T-helper 22 cell (primary cell): Measurements from ENCODE around the gene DOK7.
"Not testable (repeated sequence)": the region's sequence is repeated elsewhere in the genome, so short reads cannot be mapped to it uniquely, and the experiment has no call there.

ENCODE experiments used
- DNase-seq: peaks from one replicate; pipeline ENCODE4 v3.0.0-alpha.2; 2020; ENCODE audit warnings: low read depth

Gene DOK7

GRCh38 chr4:3522651-3523050 lies 59.5 kb downstream of the DOK7 start:
- DNase-seq: no peak

- DNase-seq: no peak
Measured at GRCh38 chr4:3523146-3523627, 60.1 kb downstream of the DOK7 start.

GRCh38 chr4:3523628-3524221 lies 60.6 kb downstream of the DOK7 start:
- no peak for DNase-seq

- DNase-seq: no peak
Measured at GRCh38 chr4:3524349-3524748, 61.2 kb downstream of the DOK7 start.

GRCh38 chr4:3524920-3525319 lies 61.8 kb downstream of the DOK7 start:
- DNase-seq: no peak

- no peak for DNase-seq
Measured at GRCh38 chr4:3525532-3526430, 62.7 kb downstream of the DOK7 start.

GRCh38 chr4:3526456-3526855 lies 63.4 kb downstream of the DOK7 start:
- DNase-seq: no peak

GRCh38 chr4:3527101-3527913 lies 64.2 kb downstream of the DOK7 start:
- no peak for DNase-seq

- DNase-seq: no peak
Measured at GRCh38 chr4:3527914-3528876, 65.1 kb downstream of the DOK7 start.

- DNase-seq: no peak
Measured at GRCh38 chr4:3529363-3529762, 66.3 kb downstream of the DOK7 start.

- DNase-seq: no peak
Measured at GRCh38 chr4:3530051-3530450, 66.9 kb downstream of the DOK7 start.

GRCh38 chr4:3530663-3531254 lies 67.7 kb downstream of the DOK7 start:
- no peak for DNase-seq

- DNase-seq: no peak
Measured at GRCh38 chr4:3531318-3531878, 68.3 kb downstream of the DOK7 start.

GRCh38 chr4:3531879-3532750 lies 69.0 kb downstream of the DOK7 start, which contains the start of gene LRPAP1:
Gene LRPAP1 (minus strand): TSS chr4:3532422. CDS start chr4:3532412, 10 bp downstream.
- peak; percentile 72 for DNase-seq

GRCh38 chr4:3532751-3533422 lies 69.8 kb downstream of the DOK7 start:
- DNase-seq: no peak

- DNase-seq: no peak
Measured at GRCh38 chr4:3533423-3533820, 70.3 kb downstream of the DOK7 start.

GRCh38 chr4:3535812-3536211 lies 72.7 kb downstream of the DOK7 start:
- not testable (repeated sequence) for DNase-seq

GRCh38 chr4:3538906-3539305 lies 75.8 kb downstream of the DOK7 start:
- DNase-seq: not testable (repeated sequence)

GRCh38 chr4:3543415-3543814 lies 80.3 kb downstream of the DOK7 start:
- not testable (repeated sequence) for DNase-seq
